ENCODE data around the gene AIDA.

Gene AIDA

DNA sequence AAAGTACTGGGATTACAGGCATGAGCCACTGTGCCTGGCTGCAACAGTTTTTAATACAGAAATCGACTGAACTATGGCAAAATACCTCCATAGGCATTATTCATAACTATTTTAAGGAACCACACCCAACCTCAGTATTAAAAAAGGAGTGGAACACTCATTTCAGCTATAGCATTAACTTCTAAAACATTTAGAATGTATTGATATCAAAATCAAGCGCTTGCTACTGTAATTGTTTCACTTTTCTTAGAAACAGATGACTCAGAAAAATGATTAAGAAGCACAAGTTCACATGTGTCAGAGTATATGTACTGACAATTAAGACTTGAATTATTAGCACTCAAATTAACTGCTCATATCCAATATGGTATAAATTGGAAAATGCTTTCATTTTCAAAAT lies 15.1 kb downstream of the AIDA start:
- H4K20me1 ChIP-seq (ENCODE audit: insufficient read depth, low read length): no peaks in the 10 kb centered on the region
- no peaks in the 10 kb centered on the region for H3F3A ChIP-seq (ENCODE audit: insufficient read depth, low read length)
- no peak overlapping the region for H3K27ac ChIP-seq (ENCODE audit: low read depth, low read length, poor library complexity, severe bottlenecking)
- peaks cover 19% of the 10 kb centered on the region for H3K36me3 ChIP-seq (ENCODE audit: insufficient read depth, low read length)
- no peaks in the 10 kb centered on the region for H3K9me2 ChIP-seq (ENCODE audit: low read depth, low read length)
- H3K9ac ChIP-seq (ENCODE audit: low read length): no peak overlapping the region
- H3K4me1 ChIP-seq (ENCODE audit: insufficient read depth, low read length, severe bottlenecking): no peaks in the 10 kb centered on the region
- no peak overlapping the region for H3K4me2 ChIP-seq (ENCODE audit: low read length)
- no peak overlapping the region for H2AFZ ChIP-seq (ENCODE audit: low read length)
- no peaks in the 10 kb centered on the region for H3K79me2 ChIP-seq (ENCODE audit: insufficient read depth, low read length)
- TF ChIP-seq, protein P1, sequence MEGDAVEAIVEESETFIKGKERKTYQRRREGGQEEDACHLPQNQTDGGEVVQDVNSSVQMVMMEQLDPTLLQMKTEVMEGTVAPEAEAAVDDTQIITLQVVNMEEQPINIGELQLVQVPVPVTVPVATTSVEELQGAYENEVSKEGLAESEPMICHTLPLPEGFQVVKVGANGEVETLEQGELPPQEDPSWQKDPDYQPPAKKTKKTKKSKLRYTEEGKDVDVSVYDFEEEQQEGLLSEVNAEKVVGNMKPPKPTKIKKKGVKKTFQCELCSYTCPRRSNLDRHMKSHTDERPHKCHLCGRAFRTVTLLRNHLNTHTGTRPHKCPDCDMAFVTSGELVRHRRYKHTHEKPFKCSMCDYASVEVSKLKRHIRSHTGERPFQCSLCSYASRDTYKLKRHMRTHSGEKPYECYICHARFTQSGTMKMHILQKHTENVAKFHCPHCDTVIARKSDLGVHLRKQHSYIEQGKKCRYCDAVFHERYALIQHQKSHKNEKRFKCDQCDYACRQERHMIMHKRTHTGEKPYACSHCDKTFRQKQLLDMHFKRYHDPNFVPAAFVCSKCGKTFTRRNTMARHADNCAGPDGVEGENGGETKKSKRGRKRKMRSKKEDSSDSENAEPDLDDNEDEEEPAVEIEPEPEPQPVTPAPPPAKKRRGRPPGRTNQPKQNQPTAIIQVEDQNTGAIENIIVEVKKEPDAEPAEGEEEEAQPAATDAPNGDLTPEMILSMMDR (IDR thresholded peaks at IDR 0.05; ENCODE audit: low read length): no peak
- no peak for TF ChIP-seq EZH2 (IDR thresholded peaks at IDR 0.05; ENCODE audit: borderline replicate concordance, low read length)
- no peaks in the 10 kb centered on the region for H3K27me3 ChIP-seq (ENCODE audit: insufficient read depth, low read length)
- no peaks in the 10 kb centered on the region for H3K9me3 ChIP-seq (ENCODE audit: low read length)
- no peak overlapping the region for H3K4me3 ChIP-seq (ENCODE audit: low read depth, low read length, poor library complexity, severe bottlenecking)

DNA sequence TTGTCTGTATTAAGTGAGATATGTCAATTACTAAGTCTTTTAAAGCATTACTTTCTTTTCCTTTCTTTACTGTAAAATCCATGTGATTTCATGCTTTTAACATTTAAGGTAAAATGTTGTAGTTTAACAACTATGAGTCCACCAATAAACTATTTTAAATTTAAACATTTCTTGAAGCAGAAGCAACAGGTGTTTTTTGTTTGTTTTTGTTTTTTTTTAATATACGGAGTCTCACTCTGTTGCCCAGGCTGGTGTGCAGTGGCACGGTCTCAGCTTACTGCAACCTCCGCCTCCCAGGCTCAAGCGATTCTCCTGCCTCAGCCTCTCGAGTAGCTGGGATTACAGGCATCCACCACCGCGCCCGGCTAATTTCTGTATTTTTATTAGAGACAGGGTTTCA lies 15.6 kb downstream of the AIDA start:
- no peak overlapping the region for H3K9ac ChIP-seq (ENCODE audit: low read length)
- no peak overlapping the region for H3K27ac ChIP-seq (ENCODE audit: low read depth, low read length, poor library complexity, severe bottlenecking)
- H3K36me3 ChIP-seq (ENCODE audit: insufficient read depth, low read length): peaks cover 17% of the 10 kb centered on the region
- H3K9me2 ChIP-seq (ENCODE audit: low read depth, low read length): no peaks in the 10 kb centered on the region
- no peaks in the 10 kb centered on the region for H4K20me1 ChIP-seq (ENCODE audit: insufficient read depth, low read length)
- TF ChIP-seq, protein P1 (IDR thresholded peaks at IDR 0.05; ENCODE audit: low read length): no peak
- TF ChIP-seq EZH2 (IDR thresholded peaks at IDR 0.05; ENCODE audit: borderline replicate concordance, low read length): no peak
- no peak overlapping the region for H2AFZ ChIP-seq (ENCODE audit: low read length)
- no peaks in the 10 kb centered on the region for H3K4me1 ChIP-seq (ENCODE audit: insufficient read depth, low read length, severe bottlenecking)
- no peaks in the 10 kb centered on the region for H3K9me3 ChIP-seq (ENCODE audit: low read length)
- H3K4me3 ChIP-seq (ENCODE audit: low read depth, low read length, poor library complexity, severe bottlenecking): no peak overlapping the region
- no peaks in the 10 kb centered on the region for H3K79me2 ChIP-seq (ENCODE audit: insufficient read depth, low read length)
- no peaks in the 10 kb centered on the region for H3K27me3 ChIP-seq (ENCODE audit: insufficient read depth, low read length)
- no peak overlapping the region for H3K4me2 ChIP-seq (ENCODE audit: low read length)
- H3F3A ChIP-seq (ENCODE audit: insufficient read depth, low read length): no peaks in the 10 kb centered on the region

DNA sequence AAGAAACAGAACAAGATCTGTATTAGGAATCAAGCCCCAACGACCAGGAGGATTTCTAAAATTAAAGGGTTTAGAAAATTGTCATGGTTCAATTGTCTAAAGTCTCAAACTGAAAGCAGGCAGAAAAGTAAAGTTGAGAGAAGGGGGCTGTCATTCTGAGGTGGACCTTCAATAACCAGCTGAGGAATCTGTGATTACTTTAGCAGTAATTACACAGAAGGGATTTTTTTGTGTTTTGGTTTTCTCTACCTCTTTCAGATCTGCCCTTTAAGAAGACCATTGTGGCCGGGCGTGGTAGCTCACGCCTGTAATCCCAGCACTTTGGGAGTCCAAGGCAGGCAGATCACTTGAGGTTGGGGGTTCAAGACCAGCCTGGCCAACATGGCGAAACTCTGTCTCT lies 17.4 kb downstream of the AIDA start:
- TF ChIP-seq, protein P1 (IDR thresholded peaks at IDR 0.05; ENCODE audit: low read length): no peak
- TF ChIP-seq EZH2 (IDR thresholded peaks at IDR 0.05; ENCODE audit: borderline replicate concordance, low read length): no peak
- H3K4me2 ChIP-seq (ENCODE audit: low read length): no peak overlapping the region
- H3K9ac ChIP-seq (ENCODE audit: low read length): no peak overlapping the region
- H3K79me2 ChIP-seq (ENCODE audit: insufficient read depth, low read length): no peaks in the 10 kb centered on the region
- no peaks in the 10 kb centered on the region for H3K4me1 ChIP-seq (ENCODE audit: insufficient read depth, low read length, severe bottlenecking)
- H4K20me1 ChIP-seq (ENCODE audit: insufficient read depth, low read length): no peaks in the 10 kb centered on the region
- H3K27ac ChIP-seq (ENCODE audit: low read depth, low read length, poor library complexity, severe bottlenecking): no peak overlapping the region
- H2AFZ ChIP-seq (ENCODE audit: low read length): no peak overlapping the region
- no peaks in the 10 kb centered on the region for H3K9me2 ChIP-seq (ENCODE audit: low read depth, low read length)
- no peaks in the 10 kb centered on the region for H3K9me3 ChIP-seq (ENCODE audit: low read length)
- no peaks in the 10 kb centered on the region for H3F3A ChIP-seq (ENCODE audit: insufficient read depth, low read length)
- peaks cover 10% of the 10 kb centered on the region for H3K36me3 ChIP-seq (ENCODE audit: insufficient read depth, low read length)
- H3K27me3 ChIP-seq (ENCODE audit: insufficient read depth, low read length): no peaks in the 10 kb centered on the region
- H3K4me3 ChIP-seq (ENCODE audit: low read depth, low read length, poor library complexity, severe bottlenecking): no peak overlapping the region

Data from OCI-LY1 (cell line).